OCI-M2 (cell line): ENCODE measurements around the gene TTC34.

Source experiments
- DNase-seq: peaks from one replicate; lab custom pipeline; 2025; ENCODE audit not compliant: unreplicated experiment; lab: John Stamatoyannopoulos, UW

The TTC34 gene

DNA sequence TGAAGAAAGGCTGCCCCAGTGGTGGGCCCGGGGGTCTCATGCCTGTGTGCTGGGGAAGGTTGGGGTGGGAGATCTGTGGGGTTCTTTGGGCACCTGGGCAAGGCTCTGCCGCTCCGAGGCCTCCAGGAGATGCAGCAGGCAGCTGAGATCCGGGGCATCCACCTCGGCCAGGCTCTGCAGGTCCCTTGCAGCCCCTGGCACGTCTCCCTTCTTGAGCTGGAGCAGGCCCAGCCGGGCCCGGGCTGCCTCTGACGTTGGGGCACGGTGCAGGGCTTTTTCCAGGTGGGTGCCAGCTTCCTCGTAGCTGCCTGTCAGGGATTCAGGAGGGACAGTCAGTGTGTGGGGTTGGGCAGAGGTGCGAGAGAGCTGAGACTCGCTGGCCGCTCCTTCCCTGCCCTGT lies 157.3 kb downstream of the TTC34 start:
- DNase-seq = no peak

DNA sequence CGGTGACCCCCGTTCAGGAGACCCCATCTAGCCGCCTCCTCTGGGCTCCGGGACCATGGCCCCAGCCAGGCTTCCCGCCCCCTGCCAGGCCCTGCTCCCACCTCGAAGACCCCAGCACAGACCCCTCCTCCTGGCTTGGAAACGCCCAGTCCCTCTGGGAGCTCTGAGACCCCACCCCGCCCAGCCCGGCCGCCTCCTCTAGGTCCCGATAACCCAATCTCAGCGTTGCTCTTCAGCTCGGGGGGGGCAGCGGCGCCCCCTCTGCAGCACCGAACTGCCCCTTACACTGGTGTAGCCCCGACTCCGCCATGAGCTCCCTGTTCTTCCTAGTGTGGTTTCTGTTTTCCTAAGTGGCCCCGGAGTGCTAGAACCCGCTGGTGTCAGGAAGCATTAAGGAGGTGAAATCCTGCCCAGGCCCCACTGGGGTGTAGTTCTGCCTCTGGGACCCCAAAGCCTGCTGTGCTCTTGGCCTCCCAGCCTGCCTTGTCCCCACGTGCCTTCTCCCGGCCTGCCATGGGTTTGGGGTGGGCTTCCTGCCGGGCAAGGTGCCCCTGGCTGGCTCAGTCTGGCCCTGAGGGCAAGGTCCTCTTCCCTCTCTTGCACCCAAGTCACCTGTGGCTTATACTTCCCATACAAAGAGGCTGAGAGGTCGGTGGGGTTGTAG lies 157.9 kb downstream of the TTC34 start:
- DNase-seq = no peak

DNA sequence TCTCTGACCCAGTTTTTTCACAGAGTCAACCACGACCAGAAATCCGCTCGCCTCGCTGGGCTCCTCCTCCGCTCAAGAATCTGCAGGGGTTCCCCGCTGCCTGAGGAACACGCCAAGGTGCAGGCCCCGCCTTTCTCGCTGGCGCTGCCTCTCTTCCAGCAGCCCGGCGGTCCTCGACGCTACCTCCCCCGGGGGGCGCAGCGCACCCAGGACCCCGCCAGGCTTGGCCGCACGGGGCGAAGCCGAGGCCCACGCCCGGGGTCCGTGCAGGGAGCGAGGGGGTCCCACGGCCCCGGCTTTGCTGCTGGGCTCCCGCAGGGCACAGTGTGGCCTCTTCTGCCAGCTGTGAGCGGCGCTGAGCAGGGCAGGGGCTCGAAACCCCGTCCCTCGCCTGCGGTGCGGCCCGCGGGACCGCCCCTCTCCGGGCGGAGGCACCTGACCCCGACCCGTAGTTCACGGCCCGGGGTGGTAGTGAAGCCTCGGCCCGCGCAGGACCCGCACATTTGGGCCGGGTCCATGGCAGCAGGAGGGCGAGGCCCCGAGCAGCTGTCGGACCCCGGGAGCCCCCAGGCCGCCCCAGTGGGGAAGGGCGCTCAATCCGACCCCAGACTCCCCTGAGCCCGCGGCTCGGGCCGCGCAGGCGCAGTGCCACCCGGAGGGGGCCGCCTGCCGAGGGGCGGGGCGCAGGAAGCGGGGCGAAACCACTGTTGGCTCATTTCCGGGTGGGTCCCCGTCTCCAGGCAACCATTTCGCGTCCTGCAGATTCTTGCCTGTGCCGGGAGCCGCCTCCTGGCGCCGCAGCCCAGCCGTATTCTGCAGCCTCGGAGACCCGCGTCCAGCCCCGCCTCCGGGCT lies 158.7 kb downstream of the TTC34 start:
- no peak for DNase-seq

DNA sequence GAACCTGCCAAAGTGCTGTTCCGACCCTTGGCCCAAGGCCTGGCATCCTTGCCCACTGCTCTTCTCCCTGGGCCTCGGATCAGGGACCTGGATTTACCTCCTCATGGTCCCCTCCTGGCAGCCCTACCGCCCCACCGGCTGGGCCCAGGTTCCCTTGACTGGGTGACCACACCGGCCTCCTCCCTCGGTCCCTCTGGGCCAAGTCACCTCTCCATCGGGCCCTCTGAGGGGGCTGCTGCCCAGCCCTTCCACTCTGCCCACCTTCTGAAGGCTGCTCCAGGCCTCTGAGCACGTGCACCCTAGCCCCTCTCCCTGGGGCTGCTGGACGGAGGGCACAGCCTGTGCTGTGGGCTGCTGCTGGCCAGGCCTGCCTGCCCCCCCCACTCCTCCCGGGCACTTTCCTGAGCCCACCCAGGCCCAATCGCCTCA lies 159.3 kb downstream of the TTC34 start:
- DNase-seq = no peak

DNA sequence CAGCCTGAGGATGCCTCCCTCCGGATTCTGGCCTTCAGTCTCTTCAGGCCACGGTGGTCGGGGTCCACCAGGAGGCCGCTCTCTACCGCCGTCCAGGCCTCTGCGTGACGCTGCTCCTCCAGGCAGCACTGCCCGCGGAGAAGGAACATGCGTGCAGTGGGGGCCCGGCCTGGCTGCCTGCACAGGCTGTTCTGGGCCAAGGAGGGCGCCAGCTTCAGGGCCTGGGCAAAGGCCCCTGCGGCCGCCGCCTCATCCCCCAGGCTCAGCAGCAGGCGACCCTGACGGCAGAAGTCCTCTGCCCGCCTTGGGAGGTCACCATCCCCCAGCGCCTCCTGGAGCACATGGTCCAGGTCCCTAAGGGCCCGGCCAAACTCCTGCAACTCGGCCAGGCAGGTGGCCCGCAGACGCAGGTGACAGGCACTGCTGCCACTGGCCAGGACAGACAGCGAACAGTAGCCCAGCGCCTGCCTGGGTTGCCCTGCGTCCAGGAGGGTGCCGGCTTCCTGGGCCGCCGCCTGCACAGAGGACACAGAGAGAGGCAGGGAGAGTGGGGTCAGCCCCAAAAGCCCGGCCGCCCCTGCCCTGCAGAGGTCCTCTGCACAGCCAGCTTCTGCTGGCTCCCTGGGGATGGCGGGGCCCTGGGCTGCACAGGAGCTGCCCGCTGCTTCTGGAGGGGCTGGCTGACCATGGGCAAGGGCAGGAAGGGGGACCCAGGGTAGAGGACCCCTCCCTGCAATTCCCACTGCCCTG lies 159.9 kb downstream of the TTC34 start:
- no peak for DNase-seq

DNA sequence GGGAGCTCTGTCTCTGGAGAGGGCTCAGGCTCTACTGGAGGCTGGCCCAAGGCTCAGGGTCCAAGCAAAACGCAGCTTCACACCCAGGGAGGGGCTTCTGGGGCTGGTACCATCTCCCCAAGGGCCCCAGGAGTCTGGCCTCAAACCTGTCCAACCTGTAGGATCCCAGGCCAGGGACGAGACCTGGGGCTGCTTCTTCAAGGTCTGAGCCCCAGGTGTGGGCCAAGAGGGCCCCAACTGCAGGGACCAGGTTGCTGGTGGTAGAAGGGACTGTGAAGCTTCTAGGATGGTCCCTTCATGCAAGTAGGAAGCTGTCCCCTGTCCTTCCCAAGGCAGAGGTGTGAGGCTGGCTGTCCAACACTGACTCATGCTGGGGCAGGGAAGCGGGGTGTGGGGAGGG lies 160.9 kb downstream of the TTC34 start:
- DNase-seq = no peak

DNA sequence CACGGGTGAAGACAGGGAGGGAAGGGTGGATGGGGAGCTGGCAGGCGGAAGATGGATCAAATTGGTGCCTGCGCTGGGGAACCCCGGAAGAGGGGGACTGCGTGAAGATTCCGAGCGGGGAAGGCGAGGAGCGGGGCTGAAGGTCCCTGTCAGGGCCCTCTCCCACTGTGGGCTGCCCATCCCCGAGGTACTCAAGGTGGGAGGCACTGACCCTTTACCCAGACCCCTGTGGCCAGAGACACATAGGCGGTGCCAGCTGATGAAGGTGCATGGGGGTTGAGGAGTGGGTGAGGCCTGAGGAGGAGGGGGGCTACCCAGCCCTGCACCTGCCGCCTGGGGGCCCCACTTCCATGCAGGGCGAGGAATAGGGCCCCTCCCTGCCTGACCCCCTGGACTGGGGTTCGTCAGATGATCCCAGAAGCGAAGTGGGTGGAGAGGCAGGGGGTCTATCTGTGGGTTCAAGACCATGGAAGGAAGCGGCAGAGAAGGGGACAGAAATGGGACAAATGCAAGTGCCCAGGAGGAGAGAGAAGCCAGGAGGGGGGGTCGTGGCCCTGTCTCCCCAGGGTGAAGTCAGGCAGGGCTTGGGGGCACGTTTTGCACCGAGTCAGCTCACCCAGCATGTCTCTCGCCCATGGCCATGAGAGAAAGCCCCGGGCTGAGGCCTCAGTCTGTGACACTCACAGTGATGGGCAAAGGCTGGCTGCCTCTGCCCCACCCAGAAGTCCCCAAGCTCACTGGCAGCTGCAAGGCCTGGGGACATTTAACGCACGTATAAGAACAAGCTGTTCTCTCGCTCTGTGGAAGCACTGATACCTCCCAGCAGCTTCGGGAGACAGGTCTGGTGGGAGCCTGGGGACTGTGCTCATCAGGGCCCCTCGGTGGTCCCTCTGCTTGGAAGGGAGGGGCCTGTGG lies 161.6 kb downstream of the TTC34 start:
- DNase-seq = no peak

DNA sequence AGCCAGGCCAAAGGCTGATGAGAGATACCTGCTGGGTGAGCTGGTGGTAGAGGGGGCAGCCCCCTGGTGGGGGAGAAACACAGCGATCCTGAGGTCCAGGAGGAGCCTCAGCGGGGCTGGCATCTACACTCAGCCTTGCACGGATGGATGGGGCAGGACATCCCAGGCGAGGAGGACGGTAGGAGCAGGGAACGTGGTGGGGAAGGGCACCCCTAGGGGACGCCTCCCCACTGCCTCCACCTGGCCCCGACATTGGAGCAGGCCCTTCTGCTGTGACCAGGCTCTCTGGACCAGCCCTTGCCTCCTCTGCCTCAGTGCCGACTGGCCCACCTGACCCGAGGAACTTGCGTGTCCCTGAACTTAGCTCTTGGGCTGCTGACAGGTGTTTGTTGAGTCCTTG lies 162.3 kb downstream of the TTC34 start:
- no peak for DNase-seq

DNA sequence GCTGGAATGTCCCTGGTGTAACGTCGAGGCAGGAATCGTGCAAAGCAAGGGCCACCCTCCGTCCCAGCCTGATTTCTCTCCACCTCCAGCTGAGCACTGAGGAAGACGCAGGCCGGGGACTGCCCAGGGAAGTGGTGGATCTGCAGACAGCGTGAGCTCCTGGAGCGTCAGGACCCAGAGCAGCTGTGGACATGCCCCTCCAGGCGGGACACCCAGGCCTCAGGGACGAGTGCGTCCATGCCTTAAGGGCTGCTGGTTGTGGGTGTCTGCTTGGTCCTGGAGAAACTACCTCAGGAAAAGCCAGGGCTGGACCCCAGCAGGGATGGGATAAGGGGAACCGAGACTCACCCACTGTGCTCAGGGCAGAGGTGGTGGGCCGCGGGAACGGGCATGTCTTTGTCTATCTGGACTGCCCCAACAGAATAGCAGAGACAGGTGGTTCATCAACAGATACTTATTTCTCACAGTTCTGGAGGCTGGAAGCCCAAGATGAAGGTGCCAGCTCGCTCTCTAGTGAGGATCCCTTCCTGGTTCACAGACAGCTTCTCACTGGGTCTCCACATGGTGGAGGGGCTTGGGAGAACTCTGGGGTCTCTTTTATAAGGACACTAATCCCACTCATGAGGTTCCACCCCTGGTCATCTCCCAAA lies 162.9 kb downstream of the TTC34 start:
- DNase-seq = no peak

DNA sequence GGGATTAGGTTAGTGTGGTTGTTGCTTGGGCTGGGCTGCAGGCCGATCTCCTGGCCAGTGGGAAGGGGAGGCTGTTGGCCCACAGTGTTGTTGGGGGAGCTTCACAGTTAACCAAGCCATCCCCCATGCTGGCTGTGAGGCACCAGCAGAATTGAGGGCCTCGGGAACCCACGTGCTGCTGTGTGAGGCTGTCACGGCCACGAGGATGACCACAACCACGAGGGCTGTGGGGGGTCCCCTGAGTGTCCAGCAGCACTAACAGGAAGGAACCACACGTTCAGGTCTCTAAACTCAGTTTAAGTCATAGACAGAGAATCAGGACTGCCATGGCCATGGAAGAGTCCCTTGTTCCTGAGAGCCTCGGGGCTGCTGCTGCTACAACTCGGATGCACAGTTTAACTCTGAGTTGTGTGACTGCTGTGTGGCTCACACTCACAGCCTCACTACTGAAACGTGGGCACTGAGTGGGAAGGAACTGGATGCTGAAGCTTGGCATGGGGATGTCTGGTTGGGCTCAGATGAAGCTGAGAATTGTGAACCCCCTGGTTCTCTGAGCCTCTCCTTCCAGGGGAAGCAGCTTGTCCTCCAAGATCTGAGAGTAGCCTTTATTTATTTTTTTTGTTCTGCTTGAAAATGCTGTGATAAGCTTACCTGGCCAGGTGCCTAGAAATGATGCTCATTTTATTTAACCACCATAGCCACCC lies 163.9 kb downstream of the TTC34 start:
- DNase-seq = no peak

DNA sequence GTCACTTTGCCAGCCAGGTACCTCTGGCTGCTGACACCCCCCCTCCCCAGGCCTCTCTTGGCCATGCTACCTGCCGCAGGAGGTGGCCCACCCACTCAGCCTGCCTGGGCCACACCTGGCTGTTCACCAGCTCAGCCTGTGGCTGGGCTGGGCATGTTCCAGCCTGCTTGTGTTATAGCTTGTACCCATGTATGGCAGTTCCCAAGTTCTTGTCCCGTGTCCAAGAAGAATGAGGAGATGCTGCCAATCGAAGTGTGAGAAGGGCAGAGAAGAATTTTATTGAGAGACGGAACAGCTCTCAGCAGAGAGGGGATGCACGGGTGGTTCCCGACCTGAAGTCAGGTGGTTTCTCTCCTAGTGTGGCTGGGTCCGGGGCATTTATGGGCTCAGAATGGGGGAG lies 164.8 kb downstream of the TTC34 start:
- no peak for DNase-seq

DNA sequence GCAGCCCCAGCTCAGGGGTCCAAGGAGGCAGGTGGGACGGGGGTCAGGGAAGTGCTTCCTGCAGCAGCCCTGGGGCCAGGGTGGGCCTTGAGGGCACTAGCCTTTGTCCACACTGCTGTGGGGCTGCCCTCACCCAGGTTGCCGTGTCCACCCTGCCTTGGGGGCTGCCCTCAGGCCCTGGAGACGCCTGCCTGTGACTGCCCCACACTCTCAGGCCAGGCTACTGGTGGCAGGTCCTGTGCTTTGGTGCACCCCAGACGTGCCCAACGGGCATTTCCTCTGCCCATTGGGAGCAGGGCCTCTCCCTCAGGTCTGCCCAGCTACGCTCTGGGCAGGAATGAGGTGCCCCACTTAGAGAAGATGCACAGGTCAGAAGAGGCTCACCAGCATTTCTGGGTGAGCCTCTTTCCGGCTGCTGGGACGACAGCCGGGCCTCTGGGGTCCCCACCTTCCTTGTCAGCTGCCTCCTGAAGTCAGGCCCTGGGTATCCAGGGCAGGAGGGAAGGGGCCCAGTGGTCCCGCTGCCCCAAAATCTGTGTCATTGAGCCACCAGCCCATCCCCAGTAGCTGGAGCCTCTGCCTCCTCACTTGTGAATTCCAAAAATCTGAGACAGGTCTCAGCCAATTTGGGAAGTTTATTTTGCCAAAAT lies 166.0 kb downstream of the TTC34 start:
- no peak for DNase-seq

DNA sequence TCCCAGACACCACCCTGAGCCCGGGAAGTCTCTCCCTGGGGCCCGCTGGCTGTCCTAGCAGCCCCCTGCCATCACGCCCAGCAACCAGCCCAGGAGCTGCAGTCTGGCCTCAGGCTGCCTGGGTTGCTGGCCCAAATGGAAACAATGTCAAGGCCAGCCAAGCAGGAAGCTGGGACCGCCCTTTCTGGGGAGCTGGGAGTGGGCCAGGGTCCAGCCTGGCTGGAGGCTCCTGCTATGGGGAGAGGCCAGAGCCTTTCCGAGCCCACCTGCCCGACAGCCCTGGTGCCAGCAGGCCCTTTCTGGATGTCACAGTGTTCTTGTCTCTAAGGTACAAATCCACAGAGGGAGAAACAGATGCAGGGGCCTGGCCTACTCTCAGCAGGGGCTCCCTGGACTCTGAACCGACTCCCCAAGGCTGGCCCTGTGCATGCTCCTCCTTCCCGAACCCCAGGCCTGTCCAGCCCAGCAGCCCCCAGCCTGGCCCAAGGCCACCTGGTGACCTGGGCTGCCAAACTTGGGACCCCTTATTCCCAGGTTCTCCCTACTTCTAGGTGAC lies 167.5 kb downstream of the TTC34 start:
- no peak for DNase-seq

DNA sequence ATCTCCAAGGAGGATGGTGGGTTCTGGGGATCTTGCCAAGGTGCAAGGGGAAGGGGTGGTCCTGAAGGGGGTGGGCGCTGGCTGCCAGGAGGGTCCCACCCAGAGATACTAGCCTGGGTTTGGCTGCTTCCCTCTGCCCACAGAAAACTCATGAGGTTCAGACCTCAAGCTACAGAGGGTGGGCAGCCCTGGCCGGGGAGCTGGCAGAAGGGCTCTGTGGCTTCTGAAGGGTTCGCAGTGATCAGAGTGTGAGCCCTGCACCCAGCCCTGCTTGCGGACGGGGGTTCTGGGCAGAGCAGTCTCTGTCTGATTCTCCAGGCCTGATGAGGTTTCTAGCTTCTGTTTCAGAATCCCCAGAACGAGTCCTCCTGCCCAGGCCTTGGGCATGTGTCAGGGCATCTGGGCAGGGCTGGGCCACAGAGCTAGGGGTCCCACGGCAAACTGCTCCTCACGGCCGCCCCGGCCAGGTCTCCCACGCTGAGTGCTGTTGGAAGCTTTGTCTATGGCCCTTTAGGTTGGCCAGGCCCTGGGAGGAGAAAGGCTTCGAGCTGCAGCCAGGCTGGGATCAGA lies 168.0 kb downstream of the TTC34 start:
- DNase-seq = no peak

DNA sequence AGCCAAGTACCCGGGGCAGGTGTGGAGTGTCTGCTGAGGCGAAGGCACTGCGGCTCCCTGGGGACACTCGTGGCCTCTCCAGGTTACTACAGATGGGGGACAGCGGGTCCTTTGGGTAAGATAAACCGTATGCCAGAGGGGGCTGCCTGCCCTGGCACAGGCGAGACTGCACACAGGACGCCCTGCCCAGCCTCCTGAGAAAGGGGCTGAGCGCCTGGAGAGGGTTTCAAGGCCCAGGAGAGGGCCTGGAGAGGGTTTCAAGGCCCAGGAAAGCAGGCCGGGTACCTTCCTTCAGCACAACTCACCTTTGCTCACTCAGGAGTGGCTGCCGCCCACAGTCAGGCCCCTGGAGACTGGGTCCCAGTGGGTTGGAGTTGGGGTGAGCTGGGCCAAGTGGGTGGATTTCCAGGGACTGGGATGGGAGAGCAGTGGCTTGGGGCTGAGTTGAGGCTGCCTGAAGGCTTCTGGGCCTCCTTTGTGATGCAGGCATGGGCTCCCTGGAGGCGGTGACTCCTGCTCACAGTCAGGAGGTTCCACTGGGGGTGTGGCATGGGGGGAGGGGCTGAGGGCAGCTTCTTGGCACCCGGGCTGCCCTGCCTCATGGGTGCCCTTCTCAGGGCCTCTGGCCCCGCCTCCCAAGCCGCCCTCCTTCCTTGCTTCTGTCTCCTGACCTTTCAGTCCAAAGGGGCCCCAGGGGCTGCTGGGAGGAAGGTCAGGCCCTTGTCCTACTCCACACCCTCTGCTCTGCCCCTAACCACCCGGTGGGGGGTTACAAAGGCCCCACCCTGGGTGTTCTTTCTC lies 168.7 kb downstream of the TTC34 start, which contains the start of gene MMEL1:
TSS of gene MMEL1 (minus strand) at position 456 of the 801 bp plus-strand sequence. CDS start 3,532 bp downstream, outside the sequence.
- DNase-seq = no peak

DNA sequence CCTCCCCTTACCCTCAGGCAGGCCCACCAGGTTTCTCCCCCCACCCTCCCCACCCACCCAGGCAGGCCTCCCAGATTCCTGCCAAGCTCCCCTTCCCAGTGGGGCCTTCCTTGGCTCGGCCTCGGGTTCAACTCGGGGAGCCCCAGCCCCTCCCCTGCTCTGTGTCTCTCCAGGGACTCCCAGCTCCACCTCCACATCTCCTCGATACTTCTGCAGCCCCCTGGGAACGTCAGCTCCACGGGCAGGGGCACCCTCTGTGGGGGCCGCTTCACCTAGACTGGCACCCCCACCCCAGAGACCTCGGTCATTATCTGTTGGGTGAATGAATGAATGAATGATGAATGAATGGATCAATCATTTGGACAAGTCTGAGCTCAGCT lies 169.5 kb downstream of the TTC34 start:
- DNase-seq = no peak

DNA sequence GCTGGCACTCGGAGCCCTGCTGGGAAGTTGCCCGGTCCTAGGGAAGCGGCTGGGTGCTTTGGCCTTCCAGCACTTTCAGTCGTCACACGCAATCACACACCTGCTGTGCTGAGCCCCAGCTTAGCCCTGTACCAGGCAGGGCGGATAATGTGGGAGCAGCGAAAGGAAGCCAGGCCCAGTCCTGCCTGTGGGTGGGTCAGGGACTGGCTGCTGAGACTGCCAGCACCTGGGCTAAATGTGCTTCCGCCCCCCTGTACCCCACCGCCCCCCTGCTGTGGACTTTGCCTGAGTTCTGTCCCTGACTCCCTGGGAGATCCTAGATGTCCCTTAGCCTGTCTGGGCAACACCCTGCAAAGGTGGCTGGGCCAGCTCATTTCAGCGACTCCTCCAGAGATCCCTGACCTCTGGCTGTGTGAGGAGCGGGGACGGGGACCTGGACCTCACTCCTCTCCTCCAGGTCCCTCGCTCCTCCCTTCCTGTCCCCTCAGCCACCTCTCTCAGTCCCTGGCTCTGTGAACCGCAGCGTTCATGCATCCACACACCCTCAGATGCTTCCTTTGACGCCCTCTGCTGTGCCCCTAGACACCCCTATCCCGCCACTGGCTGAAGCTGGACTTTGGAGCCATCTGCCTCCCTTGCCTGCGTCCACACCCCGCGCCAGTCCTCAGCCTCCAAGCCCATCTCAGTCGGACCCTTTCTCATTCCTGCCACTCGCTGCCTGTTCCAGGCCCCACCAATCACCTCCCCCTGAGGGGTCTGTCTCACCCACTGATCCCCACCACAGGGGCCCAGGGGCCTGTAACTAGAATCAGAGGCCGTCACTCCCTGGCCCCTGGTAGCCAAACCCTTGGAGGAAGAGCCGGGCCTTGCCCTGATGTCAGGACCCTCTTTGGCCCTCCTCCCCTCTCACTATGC lies 170.1 kb downstream of the TTC34 start:
- DNase-seq = no peak
